Measurements from ENCODE around the gene PNPLA3.

GRCh38 chr22:43887391-43887790 is 36.2 kb upstream of the PNPLA3 start:
- TF ChIP-seq, protein P1, sequence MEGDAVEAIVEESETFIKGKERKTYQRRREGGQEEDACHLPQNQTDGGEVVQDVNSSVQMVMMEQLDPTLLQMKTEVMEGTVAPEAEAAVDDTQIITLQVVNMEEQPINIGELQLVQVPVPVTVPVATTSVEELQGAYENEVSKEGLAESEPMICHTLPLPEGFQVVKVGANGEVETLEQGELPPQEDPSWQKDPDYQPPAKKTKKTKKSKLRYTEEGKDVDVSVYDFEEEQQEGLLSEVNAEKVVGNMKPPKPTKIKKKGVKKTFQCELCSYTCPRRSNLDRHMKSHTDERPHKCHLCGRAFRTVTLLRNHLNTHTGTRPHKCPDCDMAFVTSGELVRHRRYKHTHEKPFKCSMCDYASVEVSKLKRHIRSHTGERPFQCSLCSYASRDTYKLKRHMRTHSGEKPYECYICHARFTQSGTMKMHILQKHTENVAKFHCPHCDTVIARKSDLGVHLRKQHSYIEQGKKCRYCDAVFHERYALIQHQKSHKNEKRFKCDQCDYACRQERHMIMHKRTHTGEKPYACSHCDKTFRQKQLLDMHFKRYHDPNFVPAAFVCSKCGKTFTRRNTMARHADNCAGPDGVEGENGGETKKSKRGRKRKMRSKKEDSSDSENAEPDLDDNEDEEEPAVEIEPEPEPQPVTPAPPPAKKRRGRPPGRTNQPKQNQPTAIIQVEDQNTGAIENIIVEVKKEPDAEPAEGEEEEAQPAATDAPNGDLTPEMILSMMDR (IDR thresholded peaks at IDR 0.05) = no peak
- TF ChIP-seq TAF1 (IDR thresholded peaks at IDR 0.05; ENCODE audit: borderline replicate concordance, low read depth, low read length) = no peak
- TF ChIP-seq TCF12 (IDR thresholded peaks at IDR 0.05) = no peak
- no peak for TF ChIP-seq EP300 (IDR thresholded peaks at IDR 0.05; ENCODE audit: borderline replicate concordance in 1 of 2, low read depth in 1 of 2, low read length in 1 of 2)
- no peak for TF ChIP-seq EZH2phosphoT487 (IDR thresholded peaks at IDR 0.05; ENCODE audit: borderline replicate concordance, low read depth)
- TF ChIP-seq POLR2AphosphoS5 (IDR thresholded peaks at IDR 0.05; ENCODE audit: low read depth, low read length) = no peak
- no peak for TF ChIP-seq NRF1 (IDR thresholded peaks at IDR 0.05; ENCODE audit: low read depth, low read length)
- no peak for TF ChIP-seq FOXJ3 (CRISPR knock-in tag; IDR thresholded peaks at IDR 0.05)
- TF ChIP-seq MXI1 (IDR thresholded peaks at IDR 0.05; ENCODE audit: low read depth, low read length) = no peak
- TF ChIP-seq, protein P2, sequence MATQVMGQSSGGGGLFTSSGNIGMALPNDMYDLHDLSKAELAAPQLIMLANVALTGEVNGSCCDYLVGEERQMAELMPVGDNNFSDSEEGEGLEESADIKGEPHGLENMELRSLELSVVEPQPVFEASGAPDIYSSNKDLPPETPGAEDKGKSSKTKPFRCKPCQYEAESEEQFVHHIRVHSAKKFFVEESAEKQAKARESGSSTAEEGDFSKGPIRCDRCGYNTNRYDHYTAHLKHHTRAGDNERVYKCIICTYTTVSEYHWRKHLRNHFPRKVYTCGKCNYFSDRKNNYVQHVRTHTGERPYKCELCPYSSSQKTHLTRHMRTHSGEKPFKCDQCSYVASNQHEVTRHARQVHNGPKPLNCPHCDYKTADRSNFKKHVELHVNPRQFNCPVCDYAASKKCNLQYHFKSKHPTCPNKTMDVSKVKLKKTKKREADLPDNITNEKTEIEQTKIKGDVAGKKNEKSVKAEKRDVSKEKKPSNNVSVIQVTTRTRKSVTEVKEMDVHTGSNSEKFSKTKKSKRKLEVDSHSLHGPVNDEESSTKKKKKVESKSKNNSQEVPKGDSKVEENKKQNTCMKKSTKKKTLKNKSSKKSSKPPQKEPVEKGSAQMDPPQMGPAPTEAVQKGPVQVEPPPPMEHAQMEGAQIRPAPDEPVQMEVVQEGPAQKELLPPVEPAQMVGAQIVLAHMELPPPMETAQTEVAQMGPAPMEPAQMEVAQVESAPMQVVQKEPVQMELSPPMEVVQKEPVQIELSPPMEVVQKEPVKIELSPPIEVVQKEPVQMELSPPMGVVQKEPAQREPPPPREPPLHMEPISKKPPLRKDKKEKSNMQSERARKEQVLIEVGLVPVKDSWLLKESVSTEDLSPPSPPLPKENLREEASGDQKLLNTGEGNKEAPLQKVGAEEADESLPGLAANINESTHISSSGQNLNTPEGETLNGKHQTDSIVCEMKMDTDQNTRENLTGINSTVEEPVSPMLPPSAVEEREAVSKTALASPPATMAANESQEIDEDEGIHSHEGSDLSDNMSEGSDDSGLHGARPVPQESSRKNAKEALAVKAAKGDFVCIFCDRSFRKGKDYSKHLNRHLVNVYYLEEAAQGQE (IDR thresholded peaks at IDR 0.05; ENCODE audit: low read depth, low read length) = no peak
- TF ChIP-seq, protein P3, sequence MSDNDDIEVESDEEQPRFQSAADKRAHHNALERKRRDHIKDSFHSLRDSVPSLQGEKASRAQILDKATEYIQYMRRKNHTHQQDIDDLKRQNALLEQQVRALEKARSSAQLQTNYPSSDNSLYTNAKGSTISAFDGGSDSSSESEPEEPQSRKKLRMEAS (IDR thresholded peaks at IDR 0.05; ENCODE audit: low read depth) = no peak
- TF ChIP-seq NFIC (IDR thresholded peaks at IDR 0.05; ENCODE audit: borderline replicate concordance) = no peak
- TF ChIP-seq MEF2A (IDR thresholded peaks at IDR 0.05; ENCODE audit: borderline replicate concordance, low read depth) = no peak

Data from SK-N-SH (cell line).